Endothelial cell of umbilical vein (primary cell): ENCODE data around the gene SULT1A2. TPM values are rescaled to one million over a fixed set of nuclear protein-coding genes. Genes with fewer than 3 reads are reported as not detected.

Source experiments
- BruUV-seq: library from RNA; stranded (reverse); fragments of 400-500 nt; replicated peaks from 2 replicates; lab custom pipeline; 2021; lab: Mats Ljungman, UMichigan
- CTCF ChIA-PET: fragments of 300-600, 350-600 bp; sonication (Branson Sonifier 250); formaldehyde crosslinking; loops from one replicate; lab custom pipeline; 2021; ENCODE audit warnings: antibody characterized with exemption, inconsistent platforms; lab: Charles Lee
- POLR2A ChIA-PET: fragments of 300-600, 350-600 bp; sonication (Branson Sonifier 250); formaldehyde crosslinking; loops from one replicate; lab custom pipeline; 2021; ENCODE audit warnings: antibody characterized with exemption, inconsistent platforms; lab: Charles Lee
- DNase-seq: peaks from one replicate; pipeline ENCODE4 v3.0.0-alpha.2; 2011; ENCODE audit warnings: low read depth, low spot score
- FAIRE-seq: peaks from 2 replicates; lab custom pipeline; 2011; peaks lifted over from hg19 to GRCh38; lab: Jason Lieb, UNC
- H2AFZ ChIP-seq: 2 replicates; pipeline ENCODE4 v1.6.0; 2012; ENCODE audit warnings: low read depth, low read length, control low read depth, inconsistent platforms
- H3K27ac ChIP-seq: 2 replicates; pipeline ENCODE4 v1.5.1; 2011; ENCODE audit warnings: low read depth, mild to moderate bottlenecking, control low read depth, low read length, moderate library complexity; ENCODE audit not compliant: insufficient read depth
- H3K27me3 ChIP-seq, 2 experiments: 2 replicates each; pipeline versions ENCODE4 v1.6.0 to v1.6.1; 2011; ENCODE audit warnings: low read length in 2 of 2, mixed read lengths in 1 of 2; ENCODE audit not compliant: control insufficient read depth in 2 of 2, insufficient read depth in 2 of 2
- H3K36me3 ChIP-seq, 2 experiments: 2 replicates in 1 of 2; 3 replicates in 1 of 2; pipeline ENCODE4 v1.5.1; 2011; ENCODE audit warnings: low read length in 2 of 2, mild to moderate bottlenecking in 1 of 2, moderate library complexity in 1 of 2; ENCODE audit not compliant: control insufficient read depth in 2 of 2, insufficient read depth in 2 of 2; ENCODE audit errors: extremely low read depth in 1 of 2
- H3K4me1 ChIP-seq: 3 replicates; pipeline ENCODE4 v1.5.1; 2011; ENCODE audit warnings: mild to moderate bottlenecking, low read length; ENCODE audit not compliant: control insufficient read depth, insufficient read depth; ENCODE audit errors: extremely low read depth
- H3K4me2 ChIP-seq: 2 replicates; pipeline ENCODE4 v1.6.1; 2011; ENCODE audit warnings: low read length, control low read depth, mixed read lengths; ENCODE audit not compliant: insufficient read depth
- H3K4me3 ChIP-seq, 3 experiments: fragments of 200-600 bp in 1 of 3; sonication (generic), shearing (Covaris generic) in 1 of 3; replicated peaks in 1 of 3; 2 replicates each; pipeline ENCODE4 v1.5.1; 2011 to 2016; ENCODE audit warnings: control low read depth in 3 of 3, low read length in 3 of 3, mild to moderate bottlenecking in 2 of 3, inconsistent platforms in 1 of 3, low read depth in 1 of 3, moderate library complexity in 1 of 3; ENCODE audit not compliant: insufficient read depth in 1 of 3
- H3K79me2 ChIP-seq: 2 replicates; pipeline ENCODE4 v1.6.0; 2012; ENCODE audit warnings: low read length, inconsistent platforms; ENCODE audit not compliant: control insufficient read depth, insufficient read depth
- H3K9ac ChIP-seq: replicated peaks from 2 replicates; pipeline ENCODE3; 2011; ENCODE audit warnings: low read length, control low read depth; ENCODE audit not compliant: insufficient read depth; ENCODE audit errors: extremely low read depth
- H3K9me1 ChIP-seq: replicated peaks from 3 replicates; pipeline ENCODE4 v1.6.0; 2011; ENCODE audit warnings: mild to moderate bottlenecking, low read length; ENCODE audit not compliant: control insufficient read depth, insufficient read depth; ENCODE audit errors: extremely low read depth
- H3K9me3 ChIP-seq: replicated peaks from 2 replicates; pipeline ENCODE4 v1.5.1; 2012; ENCODE audit warnings: low read length, inconsistent platforms; ENCODE audit not compliant: control insufficient read depth, insufficient read depth
- H4K20me1 ChIP-seq: replicated peaks from 2 replicates; pipeline ENCODE3; 2011; ENCODE audit warnings: mild to moderate bottlenecking, low read length; ENCODE audit not compliant: control insufficient read depth, insufficient read depth; ENCODE audit errors: extremely low read depth
- CTCF ChIP-seq, 2 donors: IDR thresholded peaks; 1 replicate in 1 of 2; 2 replicates in 1 of 2; pipeline ENCODE4 v1.5.1; 2011; ENCODE audit warnings: low read length in 2 of 2, mild to moderate bottlenecking in 2 of 2, moderate library complexity in 2 of 2, control low read depth in 1 of 2, inconsistent platforms in 1 of 2, low read depth in 1 of 2; ENCODE audit not compliant: insufficient read depth in 1 of 2; ENCODE audit errors: extremely low read depth in 1 of 2
- EZH2 ChIP-seq: IDR thresholded peaks from 2 replicates; pipeline ENCODE4 v1.6.1; 2012; ENCODE audit warnings: borderline replicate concordance, low read depth, mild to moderate bottlenecking, moderate library complexity, low read length, inconsistent platforms; ENCODE audit not compliant: severe bottlenecking
- FOS ChIP-seq: IDR thresholded peaks from 2 replicates; pipeline ENCODE4 v1.6.1; 2011; ENCODE audit warnings: mild to moderate bottlenecking, low read length, moderate library complexity, borderline replicate concordance; ENCODE audit not compliant: insufficient read depth
- GATA2 ChIP-seq: IDR thresholded peaks from 2 replicates; pipeline ENCODE4 v1.7.0; 2011; ENCODE audit warnings: low read depth, mild to moderate bottlenecking, moderate library complexity, mixed read lengths, low read length; ENCODE audit not compliant: insufficient read length, insufficient read depth
- JUN ChIP-seq: IDR thresholded peaks from 2 replicates; pipeline ENCODE4 v1.6.1; 2011; ENCODE audit warnings: borderline replicate concordance, low read depth; ENCODE audit not compliant: insufficient read length, insufficient read depth
- MYC ChIP-seq: IDR thresholded peaks from one replicate; pipeline ENCODE4 v1.6.1; 2011; ENCODE audit warnings: mild to moderate bottlenecking, low read depth, low read length
- POLR2A ChIP-seq: IDR thresholded peaks from 2 replicates; pipeline ENCODE4 v1.6.1; 2012; ENCODE audit warnings: low read depth, mild to moderate bottlenecking, control low read depth, low read length
- POLR2AphosphoS5 ChIP-seq: IDR thresholded peaks from 2 replicates; pipeline ENCODE4 v1.6.1; 2012; ENCODE audit warnings: low read depth, mild to moderate bottlenecking, control low read depth, low read length, moderate library complexity; ENCODE audit not compliant: insufficient read depth
- dilution Hi-C: fragments of 300-500 bp; cut with MboI; formaldehyde crosslinking; loops from one replicate; pipeline ENCODE4 v1.15.0; 2019; ENCODE audit warnings: low sequenced_read_pairs; ENCODE audit not compliant: extremely low pct_ligation_motif_present
- intact Hi-C: fragments of 100-400 bp; cut with micrococcal nuclease; formaldehyde crosslinking; loops from one replicate; pipeline ENCODE4 v1.10.0; 2022
- polyA plus RNA-seq, 4 experiments: library from polyadenylated mRNA; depleted of rRNA in 3 of 4; stranded (reverse) in 3 of 4; unstranded in 1 of 4; fragments of >200 nt; gene quantifications; 2 replicates each; pipeline versions ENCODE4 v1.2.1 to v1.2.3, GENCODE V29; 2011 to 2012; ENCODE audit warnings: missing spikeins in 1 of 4
- total RNA-seq: library from RNA; stranded (reverse); gene quantifications from 2 replicates; pipeline ENCODE4 v1.2.3, GENCODE V29; 2021

Gene SULT1A2
- total and polyA plus RNA-seq, 2 donors (not counting 3 experiments of a cell fraction or from before 2014, with no cell fraction given), result not detected

DNA sequence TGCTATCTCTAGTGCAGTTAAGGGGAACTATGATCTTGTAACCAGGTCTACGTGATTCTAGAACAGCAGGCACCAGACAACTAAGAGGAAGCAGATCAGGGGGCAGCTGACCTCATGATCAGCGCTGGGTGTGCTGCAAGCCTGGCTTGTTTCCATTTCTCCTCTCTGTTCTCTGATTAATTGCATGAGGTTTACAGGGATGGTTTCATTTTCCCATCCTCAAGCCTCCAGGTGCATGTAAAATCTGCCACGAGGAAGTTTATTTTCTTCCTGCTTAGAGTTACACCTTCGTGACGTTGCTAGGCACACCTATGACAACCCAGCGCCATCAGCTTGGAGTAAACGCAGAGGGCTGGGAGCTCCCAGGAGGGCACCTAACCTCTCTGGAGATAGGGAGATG is 53.8 kb downstream of the SULT1A2 start:
- Histone ChIP-seq H3K36me3 (no peaks in the 10 kb centered on the region), H4K20me1 (no peaks in the 10 kb centered on the region), H3K4me1 (no peaks in the 10 kb centered on the region), H3K9me3 (no peaks in the 10 kb centered on the region), H3K4me2 (no peak overlapping the region), H2AFZ (no peak overlapping the region), H3K9ac (no peak overlapping the region), H3K79me2 (no peaks in the 10 kb centered on the region), H3K27me3 (no peaks in the 10 kb centered on the region), H3K9me1 (no peaks in the 10 kb centered on the region), H3K4me3 (no peak overlapping the region), H3K27ac (no peak overlapping the region)
- CTCF ChIA-PET, result no interaction called here
- no peak for TF ChIP-seq POLR2AphosphoS5
- TF ChIP-seq EZH2, result no peak
- no peak for TF ChIP-seq MYC
- TF ChIP-seq JUN, result no peak
- no peak for TF ChIP-seq GATA2
- no peak for TF ChIP-seq FOS
- intact Hi-C loops, result no loop called here
- FAIRE-seq (no peak), DNase-seq (no peak)
- no TSS peak for BruUV-seq
- dilution Hi-C loops, result no loop called here
- POLR2A ChIA-PET, result no interaction called here

DNA sequence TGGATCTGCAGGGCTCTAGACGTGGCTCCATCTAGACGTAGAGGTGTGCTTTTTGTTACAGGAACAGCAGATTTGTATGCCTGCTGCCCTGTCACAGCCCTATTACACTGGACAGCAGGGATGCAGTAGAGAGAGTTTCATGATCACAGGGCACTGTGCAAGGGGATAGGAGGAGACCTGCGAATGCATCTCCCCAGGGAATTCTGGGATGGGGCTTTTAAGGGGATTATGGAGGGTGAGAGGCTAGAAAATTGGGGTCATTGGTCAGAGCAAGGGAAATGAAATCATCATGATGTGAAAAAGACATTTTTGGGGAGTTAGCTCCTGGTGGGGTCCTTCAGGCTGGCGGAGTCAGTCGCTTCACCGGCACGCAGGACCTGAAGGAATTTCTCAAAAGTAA is 54.2 kb downstream of the SULT1A2 start:
- DNase-seq (no peak), FAIRE-seq (no peak)
- no peaks in the 10 kb centered on the region for H3K79me2 ChIP-seq
- no peak overlapping the region for H3K4me3 ChIP-seq
- intact Hi-C loops (no loop called here), dilution Hi-C loops (no loop called here)
- no TSS peak for BruUV-seq
- no peaks in the 10 kb centered on the region for H3K36me3 ChIP-seq
- H2AFZ ChIP-seq, result no peak overlapping the region
- no peaks in the 10 kb centered on the region for H3K4me1 ChIP-seq
- TF ChIP-seq POLR2AphosphoS5 (no peak), EZH2 (no peak), CTCF (IDR thresholded peaks at IDR 0.05; ENCODE audit: extremely low read depth in 1 of 2, insufficient read depth in 1 of 2, low read depth in 1 of 2, low read length in 2 of 2) (no peak), MYC (no peak), JUN (no peak), POLR2A (no peak), FOS (no peak)
- ChIA-PET CTCF (interaction anchor here (1.3 kb wide), 1 partner anchor 11 kb away, joined by 3 read pairs; the partner anchor contains the start of gene SGF29), POLR2A (no interaction called here)
- H4K20me1 ChIP-seq, result no peaks in the 10 kb centered on the region
- H3K27me3 ChIP-seq, result no peaks in the 10 kb centered on the region
- H3K27ac ChIP-seq, result no peak overlapping the region
- no peaks in the 10 kb centered on the region for H3K9me3 ChIP-seq
- no peak overlapping the region for H3K9ac ChIP-seq
- H3K9me1 ChIP-seq, result no peaks in the 10 kb centered on the region
- no peak overlapping the region for H3K4me2 ChIP-seq
